ENCODE data around the gene PLEKHH2.
"Not testable (repeated sequence)": the region's sequence is repeated elsewhere in the genome, so short reads cannot be mapped to it uniquely, and the experiment has no call there.

The PLEKHH2 gene

GRCh38 chr2:43637030-43637803 is at the start of gene PLEKHH2:
Gene PLEKHH2, plus strand, starts transcription at chr2:43637260. Its CDS starts 7,414 bp downstream, at chr2:43644674.
- peak within 1 kb of the TSS; percentile 73 for H3K4me3 ChIP-seq (replicated peaks; ENCODE audit: low read depth, low read length)
- TF ChIP-seq CTCF (IDR thresholded peaks at IDR 0.05; ENCODE audit: low read depth, low read length, missing control alignments): no peak
- DNase-seq (ENCODE audit: extremely low read depth, low read depth): peak; percentile 59

GRCh38 chr2:43592443-43592842 is 44.6 kb upstream of the PLEKHH2 start:
- DNase-seq (ENCODE audit: extremely low read depth, low read depth): no peak
- TF ChIP-seq CTCF (IDR thresholded peaks at IDR 0.05; ENCODE audit: low read depth, low read length, missing control alignments): no peak
- no peak overlapping the region for H3K4me3 ChIP-seq (replicated peaks; ENCODE audit: low read depth, low read length)

GRCh38 chr2:43593254-43593653 is 43.8 kb upstream of the PLEKHH2 start:
- no peak for DNase-seq (ENCODE audit: extremely low read depth, low read depth)
- H3K4me3 ChIP-seq (replicated peaks; ENCODE audit: low read depth, low read length): no peak overlapping the region
- no peak for TF ChIP-seq CTCF (IDR thresholded peaks at IDR 0.05; ENCODE audit: low read depth, low read length, missing control alignments)

GRCh38 chr2:43594875-43595274 is 42.2 kb upstream of the PLEKHH2 start:
- peak overlapping the region; percentile 81 for H3K4me3 ChIP-seq (replicated peaks; ENCODE audit: low read depth, low read length)
- no peak for DNase-seq (ENCODE audit: extremely low read depth, low read depth)
- TF ChIP-seq CTCF (IDR thresholded peaks at IDR 0.05; ENCODE audit: low read depth, low read length, missing control alignments): no peak

GRCh38 chr2:43595603-43596412 is 41.3 kb upstream of the PLEKHH2 start, which contains the start of gene THADA:
Gene THADA, minus strand, starts transcription at chr2:43596038. Its CDS starts 3,646 bp downstream, at chr2:43592392.
- peak; percentile 99 for DNase-seq (ENCODE audit: extremely low read depth, low read depth)
- H3K4me3 ChIP-seq (replicated peaks; ENCODE audit: low read depth, low read length): peak within 1 kb of the TSS; percentile 81
- no peak for TF ChIP-seq CTCF (IDR thresholded peaks at IDR 0.05; ENCODE audit: low read depth, low read length, missing control alignments)

- not testable (repeated sequence) for DNase-seq (ENCODE audit: extremely low read depth, low read depth); H3K4me3 ChIP-seq (replicated peaks; ENCODE audit: low read depth, low read length)
Observed at GRCh38 chr2:43600596-43600995, 36.5 kb upstream of the PLEKHH2 start.

- DNase-seq (ENCODE audit: extremely low read depth, low read depth): no peak
- no peak for TF ChIP-seq CTCF (IDR thresholded peaks at IDR 0.05; ENCODE audit: low read depth, low read length, missing control alignments)
- H3K4me3 ChIP-seq (replicated peaks; ENCODE audit: low read depth, low read length): no peak overlapping the region
Observed at GRCh38 chr2:43604674-43605073, 32.4 kb upstream of the PLEKHH2 start.
